PC-3 (cell line): ENCODE data around the gene FLYWCH2.

Source experiments
- EZH2 ChIP-seq: fragments of 300-600 bp; sonication (generic); IDR thresholded peaks from one replicate; pipeline ENCODE4 v1.6.1; 2017; ENCODE audit warnings: antibody characterized with exemption, mild to moderate bottlenecking, low read length; ENCODE audit not compliant: unreplicated experiment
- EZH2phosphoT487 ChIP-seq: fragments of 300-600 bp; sonication (generic); IDR thresholded peaks from 2 replicates; pipeline ENCODE4 v1.6.1; 2018; ENCODE audit warnings: mild to moderate bottlenecking, antibody characterized with exemption, low read length, borderline replicate concordance
- TF ChIP-seq, protein P1 (sequence below): fragments of 300-600 bp; sonication (generic); conservative IDR thresholded peaks from 2 replicates; pipeline ENCODE4 v1.5.1; 2017; ENCODE audit warnings: antibody characterized with exemption, low read depth, mild to moderate bottlenecking, low read length

- TF ChIP-seq, protein P1, sequence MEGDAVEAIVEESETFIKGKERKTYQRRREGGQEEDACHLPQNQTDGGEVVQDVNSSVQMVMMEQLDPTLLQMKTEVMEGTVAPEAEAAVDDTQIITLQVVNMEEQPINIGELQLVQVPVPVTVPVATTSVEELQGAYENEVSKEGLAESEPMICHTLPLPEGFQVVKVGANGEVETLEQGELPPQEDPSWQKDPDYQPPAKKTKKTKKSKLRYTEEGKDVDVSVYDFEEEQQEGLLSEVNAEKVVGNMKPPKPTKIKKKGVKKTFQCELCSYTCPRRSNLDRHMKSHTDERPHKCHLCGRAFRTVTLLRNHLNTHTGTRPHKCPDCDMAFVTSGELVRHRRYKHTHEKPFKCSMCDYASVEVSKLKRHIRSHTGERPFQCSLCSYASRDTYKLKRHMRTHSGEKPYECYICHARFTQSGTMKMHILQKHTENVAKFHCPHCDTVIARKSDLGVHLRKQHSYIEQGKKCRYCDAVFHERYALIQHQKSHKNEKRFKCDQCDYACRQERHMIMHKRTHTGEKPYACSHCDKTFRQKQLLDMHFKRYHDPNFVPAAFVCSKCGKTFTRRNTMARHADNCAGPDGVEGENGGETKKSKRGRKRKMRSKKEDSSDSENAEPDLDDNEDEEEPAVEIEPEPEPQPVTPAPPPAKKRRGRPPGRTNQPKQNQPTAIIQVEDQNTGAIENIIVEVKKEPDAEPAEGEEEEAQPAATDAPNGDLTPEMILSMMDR: no peak
- TF ChIP-seq EZH2: no peak
- TF ChIP-seq EZH2phosphoT487: no peak
These were observed 17.6 kb downstream of the FLYWCH2 start for GRCh38 chr16:2900526-2901075.
